ENCODE results near the gene REC8.
"Not testable (repeated sequence)": the region's sequence is repeated elsewhere in the genome, so short reads cannot be mapped to it uniquely, and the experiment has no call there.

The REC8 gene

GRCh38 chr14:24216345-24216699 is 44.4 kb downstream of the REC8 start:
- no peak for ATAC-seq
- TF ChIP-seq CSRNP3 (CRISPR knock-in tag; IDR thresholded peaks at IDR 0.05) = no peak
- TF ChIP-seq SNAI2 (CRISPR knock-in tag; IDR thresholded peaks at IDR 0.05) = no peak
- no peak for TF ChIP-seq ZNF70 (CRISPR knock-in tag; IDR thresholded peaks at IDR 0.05)
- no peak for TF ChIP-seq CREB5 (CRISPR knock-in tag; IDR thresholded peaks at IDR 0.05; ENCODE audit: low read depth)
- no peak for TF ChIP-seq TSHZ2 (CRISPR knock-in tag; IDR thresholded peaks at IDR 0.05)

GRCh38 chr14:24216876-24217275 is 45.0 kb downstream of the REC8 start:
- ATAC-seq = not testable (repeated sequence)

DNA sequence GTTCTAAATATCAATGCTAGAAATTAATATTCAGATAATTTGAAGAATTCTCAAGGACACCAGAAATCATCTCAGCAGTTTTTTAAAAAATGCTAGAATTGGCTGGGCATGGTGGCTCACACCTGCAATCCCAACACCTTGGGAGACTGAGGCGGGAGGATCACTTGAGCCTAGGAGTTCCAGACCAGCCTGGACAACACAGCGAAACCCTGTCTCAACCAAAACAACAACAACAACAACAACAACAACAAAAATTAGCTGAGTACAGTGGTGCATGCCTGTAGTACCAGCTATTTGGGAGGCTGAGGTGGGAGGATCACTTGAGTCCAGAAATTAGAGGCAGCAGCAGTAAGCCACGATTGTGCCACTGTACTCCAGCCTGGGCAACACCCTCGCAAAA is 47.2 kb downstream of the REC8 start:
- ATAC-seq = no peak
- TF ChIP-seq ISL1 (CRISPR knock-in tag; IDR thresholded peaks at IDR 0.05) = no peak
- no peak for TF ChIP-seq ZFP3 (CRISPR knock-in tag; IDR thresholded peaks at IDR 0.05)
- TF ChIP-seq BACH2 (CRISPR knock-in tag; IDR thresholded peaks at IDR 0.05; ENCODE audit: borderline replicate concordance) = no peak
- no peak for TF ChIP-seq SNAI2 (CRISPR knock-in tag; IDR thresholded peaks at IDR 0.05)
- TF ChIP-seq TOX (CRISPR knock-in tag; IDR thresholded peaks at IDR 0.05; ENCODE audit: borderline replicate concordance) = no peak
- TF ChIP-seq ZC3H10 (CRISPR knock-in tag; IDR thresholded peaks at IDR 0.05) = no peak
- TF ChIP-seq ZNF8 (CRISPR knock-in tag; IDR thresholded peaks at IDR 0.05) = no peak
- TF ChIP-seq ZNF70 (CRISPR knock-in tag; IDR thresholded peaks at IDR 0.05) = no peak
- TF ChIP-seq, protein P1, sequence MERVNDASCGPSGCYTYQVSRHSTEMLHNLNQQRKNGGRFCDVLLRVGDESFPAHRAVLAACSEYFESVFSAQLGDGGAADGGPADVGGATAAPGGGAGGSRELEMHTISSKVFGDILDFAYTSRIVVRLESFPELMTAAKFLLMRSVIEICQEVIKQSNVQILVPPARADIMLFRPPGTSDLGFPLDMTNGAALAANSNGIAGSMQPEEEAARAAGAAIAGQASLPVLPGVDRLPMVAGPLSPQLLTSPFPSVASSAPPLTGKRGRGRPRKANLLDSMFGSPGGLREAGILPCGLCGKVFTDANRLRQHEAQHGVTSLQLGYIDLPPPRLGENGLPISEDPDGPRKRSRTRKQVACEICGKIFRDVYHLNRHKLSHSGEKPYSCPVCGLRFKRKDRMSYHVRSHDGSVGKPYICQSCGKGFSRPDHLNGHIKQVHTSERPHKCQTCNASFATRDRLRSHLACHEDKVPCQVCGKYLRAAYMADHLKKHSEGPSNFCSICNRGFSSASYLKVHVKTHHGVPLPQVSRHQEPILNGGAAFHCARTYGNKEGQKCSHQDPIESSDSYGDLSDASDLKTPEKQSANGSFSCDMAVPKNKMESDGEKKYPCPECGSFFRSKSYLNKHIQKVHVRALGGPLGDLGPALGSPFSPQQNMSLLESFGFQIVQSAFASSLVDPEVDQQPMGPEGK (CRISPR knock-in tag; IDR thresholded peaks at IDR 0.05; ENCODE audit: borderline replicate concordance) = no peak
- TF ChIP-seq ARNTL (CRISPR knock-in tag; IDR thresholded peaks at IDR 0.05; ENCODE audit: borderline replicate concordance, low read depth) = no peak
- no peak for TF ChIP-seq ZFP30 (CRISPR knock-in tag; IDR thresholded peaks at IDR 0.05)
- TF ChIP-seq ZNF565 (CRISPR knock-in tag; conservative IDR thresholded peaks at IDR 0.05; ENCODE audit: low read depth) = no peak
- TF ChIP-seq TCF4 (CRISPR knock-in tag; IDR thresholded peaks at IDR 0.05; ENCODE audit: borderline replicate concordance) = no peak

GRCh38 chr14:24219521-24219920 is 47.6 kb downstream of the REC8 start:
- no peak for ATAC-seq
- no peak for TF ChIP-seq TSHZ2 (CRISPR knock-in tag; IDR thresholded peaks at IDR 0.05)
- no peak for TF ChIP-seq ESRRG (CRISPR knock-in tag; IDR thresholded peaks at IDR 0.05)
- TF ChIP-seq OSR1 (CRISPR knock-in tag; IDR thresholded peaks at IDR 0.05) = no peak
- TF ChIP-seq ZNF565 (CRISPR knock-in tag; conservative IDR thresholded peaks at IDR 0.05; ENCODE audit: low read depth) = no peak
- no peak for TF ChIP-seq SNAI2 (CRISPR knock-in tag; IDR thresholded peaks at IDR 0.05)
- TF ChIP-seq, protein P1 (CRISPR knock-in tag; IDR thresholded peaks at IDR 0.05; ENCODE audit: borderline replicate concordance) = no peak
- no peak for TF ChIP-seq CSDC2 (CRISPR knock-in tag; IDR thresholded peaks at IDR 0.05)
- no peak for TF ChIP-seq POU6F1 (CRISPR knock-in tag; IDR thresholded peaks at IDR 0.05; ENCODE audit: borderline replicate concordance, low read depth)
- TF ChIP-seq CREB5 (CRISPR knock-in tag; IDR thresholded peaks at IDR 0.05; ENCODE audit: low read depth) = no peak
- no peak for TF ChIP-seq TCF4 (CRISPR knock-in tag; IDR thresholded peaks at IDR 0.05; ENCODE audit: borderline replicate concordance)
